Prostate gland (tissue), 2 donors: Measurements from ENCODE around the gene MAPKBP1. TPM values are rescaled to one million over a fixed set of nuclear protein-coding genes. Genes with fewer than 3 reads are reported as not detected.

Experiments used
- DNase-seq: peaks from one replicate; pipeline ENCODE4 v3.0.0-alpha.2; 2019; ENCODE audit warnings: low spot score
- H3K27ac ChIP-seq, 2 donors: fragments of 200-600 bp; sonication (generic); 2 replicates each; pipeline ENCODE4 v1.5.1; 2017 to 2019
- H3K27me3 ChIP-seq: fragments of 200-600 bp; sonication (generic); replicated peaks from 2 replicates; pipeline ENCODE4 v1.5.1; 2019; ENCODE audit not compliant: insufficient read depth
- H3K36me3 ChIP-seq, 2 donors: fragments of 200-600 bp; sonication (generic); 1 replicate in 1 of 2; 2 replicates in 1 of 2; pipeline versions ENCODE4 v1.5.1 to v1.8.1; 2017 to 2019
- H3K4me1 ChIP-seq: fragments of 200-600 bp; sonication (generic); replicated peaks from 2 replicates; pipeline ENCODE4 v1.5.1; 2019
- H3K4me3 ChIP-seq, 2 donors: fragments of 200-600 bp; sonication (generic); 2 replicates each; pipeline ENCODE4 v1.5.1; 2017 to 2019
- H3K9me3 ChIP-seq: fragments of 200-600 bp; sonication (generic); 2 replicates; pipeline ENCODE4 v1.5.1; 2017
- POLR2A ChIP-seq: fragments of 450-650 bp; IDR thresholded peaks from one replicate; pipeline ENCODE4 v1.6.1; 2016; ENCODE audit warnings: antibody characterized with exemption, mild to moderate bottlenecking
- POLR2AphosphoS5 ChIP-seq: sonication (generic); formaldehyde crosslinking; IDR thresholded peaks from one replicate; pipeline ENCODE4 v1.6.1; 2017; ENCODE audit warnings: antibody characterized with exemption
- WGBS: methylation state at CpG from one replicate; pipeline ENCODE4 v1.1.5; 2018; 5-methylcytosine and 5-hydroxymethylcytosine counted together
- intact Hi-C: fragments of 100-400 bp; cut with DNase I; formaldehyde crosslinking; loops from one replicate; pipeline ENCODE4 v1.14.2; 2022
- total RNA-seq, 2 donors: library from RNA; depleted of rRNA; stranded (reverse); fragments of >200 nt; gene quantifications; one replicate each; pipeline ENCODE4 v1.1.0, GENCODE V29; 2016
- TF ChIP-seq, protein P1 (sequence below), 4 experiments: fragments of 200-600 bp in 2 of 4; fragments of 450-650 bp in 2 of 4; sonication (generic) in 2 of 4; IDR thresholded peaks; 1 replicate in 3 of 4; 2 replicates in 1 of 4; pipeline ENCODE4 v1.5.1; 2016 to 2019; ENCODE audit warnings: antibody characterized with exemption in 4 of 4, mild to moderate bottlenecking in 2 of 4, moderate library complexity in 2 of 4

The MAPKBP1 gene
- total RNA-seq, 2 donors from 2014 or later = 17.4 to 62.8 TPM

DNA sequence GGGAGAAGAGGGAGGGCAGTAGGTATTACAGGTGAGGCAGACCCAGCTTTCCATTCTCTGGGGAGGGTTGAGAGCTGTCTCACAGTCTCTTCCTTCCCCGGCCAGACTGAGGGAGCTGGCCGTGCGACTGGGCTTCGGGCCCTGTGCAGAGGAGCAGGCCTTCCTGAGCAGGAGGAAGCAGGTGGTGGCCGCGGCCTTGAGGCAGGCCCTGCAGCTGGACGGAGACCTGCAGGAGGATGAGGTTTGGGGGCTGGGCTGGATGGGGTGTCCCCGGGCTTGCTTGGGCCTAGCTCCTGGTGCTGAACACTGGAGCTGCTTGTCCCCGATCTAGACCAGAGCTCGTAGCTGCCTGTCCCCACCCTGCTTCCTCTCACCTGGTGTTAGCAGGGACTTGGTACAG, 69.3 kb downstream of the MAPKBP1 start:
- intact Hi-C loops = no loop called here
- TF ChIP-seq POLR2A (no peak), POLR2AphosphoS5 (no peak)
- TF ChIP-seq, protein P1, sequence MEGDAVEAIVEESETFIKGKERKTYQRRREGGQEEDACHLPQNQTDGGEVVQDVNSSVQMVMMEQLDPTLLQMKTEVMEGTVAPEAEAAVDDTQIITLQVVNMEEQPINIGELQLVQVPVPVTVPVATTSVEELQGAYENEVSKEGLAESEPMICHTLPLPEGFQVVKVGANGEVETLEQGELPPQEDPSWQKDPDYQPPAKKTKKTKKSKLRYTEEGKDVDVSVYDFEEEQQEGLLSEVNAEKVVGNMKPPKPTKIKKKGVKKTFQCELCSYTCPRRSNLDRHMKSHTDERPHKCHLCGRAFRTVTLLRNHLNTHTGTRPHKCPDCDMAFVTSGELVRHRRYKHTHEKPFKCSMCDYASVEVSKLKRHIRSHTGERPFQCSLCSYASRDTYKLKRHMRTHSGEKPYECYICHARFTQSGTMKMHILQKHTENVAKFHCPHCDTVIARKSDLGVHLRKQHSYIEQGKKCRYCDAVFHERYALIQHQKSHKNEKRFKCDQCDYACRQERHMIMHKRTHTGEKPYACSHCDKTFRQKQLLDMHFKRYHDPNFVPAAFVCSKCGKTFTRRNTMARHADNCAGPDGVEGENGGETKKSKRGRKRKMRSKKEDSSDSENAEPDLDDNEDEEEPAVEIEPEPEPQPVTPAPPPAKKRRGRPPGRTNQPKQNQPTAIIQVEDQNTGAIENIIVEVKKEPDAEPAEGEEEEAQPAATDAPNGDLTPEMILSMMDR (IDR thresholded peaks at IDR 0.05) = no peak
- Histone ChIP-seq H3K27me3 (no peaks in the 10 kb centered on the region), H3K27ac (no peak overlapping the region), H3K9me3 (no peaks in the 10 kb centered on the region), H3K36me3 (peaks cover 6 to 12% of the 10 kb centered on the region in 2 donors), H3K4me3 (no peak overlapping the region), H3K4me1 (peaks cover 15% of the 10 kb centered on the region)
- WGBS = 84% methylated on average over 10 of the region's 10 CpGs
- DNase-seq = no peak

DNA sequence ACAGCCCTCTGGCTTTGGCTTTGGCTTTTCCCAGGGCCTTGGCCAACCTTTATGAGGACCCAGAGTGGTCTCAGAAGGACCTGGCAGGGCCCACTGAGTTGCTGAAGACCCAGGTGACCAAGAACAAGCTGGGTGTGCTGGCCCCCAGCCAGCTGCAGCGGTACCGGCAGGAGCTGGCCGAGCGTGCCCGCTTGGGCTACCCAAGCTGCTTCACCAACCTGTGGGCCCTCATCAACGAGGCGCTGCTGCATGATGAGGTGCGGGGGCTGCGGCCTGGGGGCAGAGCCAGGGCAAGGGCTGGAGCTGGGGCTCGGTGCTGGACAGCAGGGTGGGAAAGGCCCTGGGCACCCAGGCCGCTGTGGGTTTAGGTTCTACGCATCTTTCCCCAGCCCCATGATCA, 70.5 kb downstream of the MAPKBP1 start:
- WGBS = 79% methylated on average over 12 of the region's 12 CpGs
- intact Hi-C loops = no loop called here
- Histone ChIP-seq H3K4me1 (peaks cover 3% of the 10 kb centered on the region), H3K4me3 (no peak overlapping the region), H3K36me3 (peaks cover 6 to 12% of the 10 kb centered on the region in 2 donors), H3K27me3 (no peaks in the 10 kb centered on the region), H3K9me3 (no peaks in the 10 kb centered on the region), H3K27ac (no peak overlapping the region)
- TF ChIP-seq POLR2AphosphoS5 = no peak
- TF ChIP-seq, protein P1 (IDR thresholded peaks at IDR 0.05) = no peak
- DNase-seq = no peak

DNA sequence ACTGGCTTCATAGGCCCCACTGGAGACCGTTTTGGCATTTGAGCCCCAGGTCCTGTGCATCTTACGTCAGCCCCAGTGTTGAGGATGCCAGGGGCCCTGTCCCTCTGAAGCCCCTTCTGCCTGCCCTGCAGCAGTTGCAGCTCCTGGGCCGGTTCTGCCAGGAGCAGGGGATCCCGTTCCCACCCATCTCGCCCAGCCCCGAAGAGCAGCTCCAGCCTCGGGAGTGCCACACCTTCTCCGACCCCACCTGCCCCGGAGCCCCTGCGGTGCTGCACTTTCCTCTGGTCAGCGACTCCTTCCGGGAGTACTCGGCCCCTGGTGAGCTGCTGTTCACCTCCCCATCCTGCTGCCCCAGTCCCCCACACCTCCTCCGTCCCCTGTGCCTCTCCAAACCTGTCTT, 72.9 kb downstream of the MAPKBP1 start:
- DNase-seq = no peak
- Histone ChIP-seq H3K9me3 (no peaks in the 10 kb centered on the region), H3K4me1 (no peaks in the 10 kb centered on the region), H3K4me3 (no peak overlapping the region), H3K27ac (no peak overlapping the region), H3K27me3 (no peaks in the 10 kb centered on the region), H3K36me3 (peaks cover 2 to 12% of the 10 kb centered on the region in 2 donors)
- TF ChIP-seq, protein P1 (IDR thresholded peaks at IDR 0.05) = no peak
- no peak for TF ChIP-seq POLR2A
- TF ChIP-seq POLR2AphosphoS5 = no peak
- intact Hi-C loops = no loop called here
- 79% methylated on average over 14 of the region's 14 CpGs for WGBS

DNA sequence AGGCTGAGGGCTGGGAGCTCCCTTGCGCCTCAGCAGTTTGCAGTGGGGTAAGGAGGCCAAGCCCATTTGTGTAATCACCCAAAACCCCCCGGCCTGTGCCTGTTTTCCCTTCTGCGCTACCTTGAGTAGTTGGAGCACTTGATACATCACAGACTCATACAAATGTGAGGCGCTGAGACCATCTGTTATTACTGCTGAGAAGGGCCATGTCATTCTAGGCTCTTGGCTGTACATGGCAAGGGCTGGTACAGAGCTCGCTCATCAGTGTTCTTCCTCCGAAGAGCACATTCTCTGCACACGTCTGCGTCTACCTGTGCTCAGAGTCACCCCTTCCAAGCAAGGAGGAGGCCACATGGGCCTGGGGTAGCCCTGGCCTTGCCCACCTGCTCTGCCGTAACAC, 73.7 kb downstream of the MAPKBP1 start:
- TF ChIP-seq, protein P1 (IDR thresholded peaks at IDR 0.05) = no peak
- no peak for TF ChIP-seq POLR2A
- TF ChIP-seq POLR2AphosphoS5 = no peak
- Histone ChIP-seq H3K36me3 (peaks cover 2 to 12% of the 10 kb centered on the region in 2 donors), H3K27me3 (no peaks in the 10 kb centered on the region), H3K4me3 (no peak overlapping the region), H3K4me1 (no peaks in the 10 kb centered on the region), H3K9me3 (no peaks in the 10 kb centered on the region), H3K27ac (no peak overlapping the region)
- WGBS = 93% methylated on average over 9 of the region's 9 CpGs
- intact Hi-C loops = no loop called here
- DNase-seq = no peak

DNA sequence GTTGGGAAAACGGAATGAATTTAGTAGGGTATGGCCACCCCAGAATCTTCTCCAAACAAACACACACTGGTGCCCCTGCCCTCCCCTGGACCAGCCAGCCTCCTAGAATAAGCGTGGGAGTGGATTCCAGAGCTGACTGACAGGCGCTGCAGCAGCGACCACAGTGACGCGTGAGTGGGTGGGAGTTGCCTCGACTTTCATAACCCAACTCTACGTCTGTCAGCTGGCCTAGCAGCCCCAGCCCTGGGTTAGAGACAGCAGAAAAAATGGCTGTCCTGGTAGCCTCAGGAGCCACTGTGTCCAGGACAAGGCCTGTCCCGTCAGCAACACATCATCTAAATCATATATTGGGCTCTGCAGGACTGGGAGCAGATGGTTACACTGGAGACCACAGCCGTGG, 74.3 kb downstream of the MAPKBP1 start:
- no peaks in the 10 kb centered on the region for H3K4me1 ChIP-seq
- H3K36me3 ChIP-seq = peaks cover 2 to 12% of the 10 kb centered on the region in 2 donors
- H3K27ac ChIP-seq = no peak overlapping the region
- no peak for DNase-seq
- H3K27me3 ChIP-seq = no peaks in the 10 kb centered on the region
- WGBS = 63% methylated on average over 10 of the region's 10 CpGs
- H3K4me3 ChIP-seq = no peak overlapping the region
- intact Hi-C loops = no loop called here
- TF ChIP-seq, protein P1 (IDR thresholded peaks at IDR 0.05) = no peak
- TF ChIP-seq POLR2AphosphoS5 (no peak), POLR2A (no peak)
- H3K9me3 ChIP-seq = no peaks in the 10 kb centered on the region
